Gastroesophageal sphincter (tissue), 4 donors: Measurements from ENCODE around the gene PSMD7. TPM values are rescaled to one million over a fixed set of nuclear protein-coding genes. Genes with fewer than 3 reads are reported as not detected.
"Not testable (repeated sequence)": the region's sequence is repeated elsewhere in the genome, so short reads cannot be mapped to it uniquely, and the experiment has no call there.

ENCODE experiments used
- ATAC-seq: fragments of 150-250 bp; one replicate; pipeline ENCODE4 v1.9.1; 2016; ENCODE audit warnings: mild to moderate bottlenecking, moderate library complexity
- H3K27ac ChIP-seq, 4 donors: fragments of 200-600 bp; sonication (generic) in 3 of 4; 1 replicate in 3 of 4; 2 replicates in 1 of 4; pipeline ENCODE4 v1.5.1; 2016 to 2019
- H3K27me3 ChIP-seq: fragments of 200-600 bp; sonication (generic); one replicate; pipeline ENCODE4 v1.5.1; 2019
- H3K36me3 ChIP-seq, 2 donors: fragments of 200-600 bp; sonication (generic); one replicate each; pipeline ENCODE4 v1.5.1; 2019; ENCODE audit warnings: control low read depth in 1 of 2
- H3K4me1 ChIP-seq, 3 donors: fragments of 200-600 bp; sonication (generic); 1 replicate in 2 of 3; 2 replicates in 1 of 3; pipeline ENCODE4 v1.5.1; 2016 to 2019; ENCODE audit warnings: control low read depth in 2 of 3
- H3K4me3 ChIP-seq, 2 donors: fragments of 200-600 bp; sonication (generic); one replicate each; pipeline ENCODE4 v1.5.1; 2019; ENCODE audit warnings: mild to moderate bottlenecking in 1 of 2, moderate library complexity in 1 of 2
- H3K9me3 ChIP-seq, 3 donors: fragments of 200-600 bp; sonication (generic); one replicate each; pipeline ENCODE4 v1.5.1; 2017 to 2019; ENCODE audit warnings: control low read depth in 2 of 3
- WGBS, 2 donors: methylation state at CpG; one replicate each; pipeline ENCODE4 v1.1.5; 2018; ENCODE audit warnings: low coverage in 1 of 2; 5-methylcytosine and 5-hydroxymethylcytosine counted together
- total RNA-seq, 4 donors: library from RNA; depleted of rRNA; stranded (reverse); fragments of >200 nt; gene quantifications; one replicate each; pipeline ENCODE4 v1.1.0, GENCODE V29; 2016

Gene PSMD7
- total RNA-seq, 4 donors from 2014 or later, result 70.5 to 111 (median 105) TPM

GRCh38 chr16:74339226-74339625, 42.6 kb downstream of the PSMD7 start:
- ATAC-seq, H3K9me3 ChIP-seq, H3K27ac ChIP-seq, H3K4me1 ChIP-seq, H3K4me3 ChIP-seq, H3K27me3 ChIP-seq: not testable (repeated sequence)
- WGBS, 2 donors, result 80 to 92% methylated on average over 1 to 5 of the region's 10 CpGs
- peaks cover 0 to 93% of the 10 kb centered on the region in 2 donors for H3K36me3 ChIP-seq

DNA sequence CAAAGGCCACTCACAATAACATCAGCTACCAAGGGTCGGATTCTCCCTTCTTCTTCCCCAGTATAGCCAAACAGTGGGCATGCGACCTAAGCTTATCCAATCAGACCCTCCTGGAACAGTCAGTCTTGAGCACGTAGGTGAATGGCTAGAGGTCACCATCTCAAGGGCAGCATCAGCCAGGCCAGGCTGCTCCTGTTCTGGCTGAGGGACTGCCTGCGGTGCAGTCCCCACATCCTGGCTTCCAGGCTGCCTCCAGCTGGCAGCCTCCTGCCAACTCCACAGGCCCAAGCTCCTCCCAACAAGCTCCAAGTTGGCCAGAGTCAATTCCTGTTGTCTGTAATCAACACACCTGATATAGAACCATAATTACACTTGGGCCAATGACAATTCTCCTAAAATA, 56.4 kb downstream of the PSMD7 start:
- H3K27ac ChIP-seq, ATAC-seq, H3K4me3 ChIP-seq, H3K9me3 ChIP-seq, H3K27me3 ChIP-seq, H3K4me1 ChIP-seq: not testable (repeated sequence)
- peaks cover 0 to 91% of the 10 kb centered on the region in 2 donors for H3K36me3 ChIP-seq
- 100% methylated on average over 1 of the region's 4 CpGs; no CpG with 5 or more reads in 1 of the 2 donors for WGBS, 2 donors

Other genes starting within 250 kb of the PSMD7 start
- 1 to 10 TPM in 2 of 4 donors, under 1 TPM in 1, not detected in 1; 0.93 to 2.3 (median 1.7) TPM for gene NPIPB15, start 79.5 kb downstream of the PSMD7 start, total RNA-seq
- under 1 TPM in 1 of 4 donors, not detected in 3; 0.20 TPM for gene CLEC18B, start 124.7 kb downstream of the PSMD7 start, total RNA-seq